Progenitor cell of endocrine pancreas (in vitro differentiated cells): ENCODE data around the gene FHAD1. TPM values are rescaled to one million over a fixed set of nuclear protein-coding genes. Genes with fewer than 3 reads are reported as not detected.
A peak's percentile ranks its signal among the peaks of the same experiment; 100 is the strongest.

Source experiments
- DNase-seq: peaks from one replicate; pipeline ENCODE4 v3.0.0; 2021; ENCODE audit warnings: low spot score; ENCODE audit not compliant: unreplicated experiment
- H3K27ac Mint-ChIP-seq: 2 replicates; pipeline ENCODE4 v1.8.0; 2021; ENCODE audit warnings: mild to moderate bottlenecking, moderate library complexity, mixed read lengths
- H3K27me3 Mint-ChIP-seq: 2 replicates; pipeline ENCODE4 v1.8.0; 2021; ENCODE audit warnings: mixed read lengths
- H3K36me3 Mint-ChIP-seq: 2 replicates; pipeline ENCODE4 v1.8.0; 2022; ENCODE audit warnings: mixed read lengths; ENCODE audit not compliant: insufficient read depth
- H3K4me1 Mint-ChIP-seq: 2 replicates; pipeline ENCODE4 v1.8.0; 2021; ENCODE audit warnings: low read depth, mixed read lengths
- H3K4me3 Mint-ChIP-seq: 2 replicates; pipeline ENCODE4 v1.8.0; 2021; ENCODE audit warnings: low read depth, mild to moderate bottlenecking, moderate library complexity, mixed read lengths
- H3K9me3 Mint-ChIP-seq: 2 replicates; pipeline ENCODE4 v1.8.0; 2021; ENCODE audit warnings: low read depth, mixed read lengths
- CTCF ChIP-seq: fragments of 200-600 bp; sonication (generic); IDR thresholded peaks from one replicate; pipeline ENCODE4 v1.5.0; 2021; ENCODE audit warnings: antibody characterized with exemption, mild to moderate bottlenecking; ENCODE audit not compliant: unreplicated experiment
- total RNA-seq: library from RNA; stranded (reverse); gene quantifications from 2 replicates; pipeline ENCODE4 v1.2.1, GENCODE V29; 2021

The FHAD1 gene
- total RNA-seq, 1 donor from 2014 or later, result 5.0 TPM

- H3K27ac Mint-ChIP-seq, result no peak overlapping the region
- DNase-seq, result peak; percentile 48
- H3K27me3 Mint-ChIP-seq, result peaks cover 5% of the 10 kb centered on the region
- H3K4me3 Mint-ChIP-seq, result no peak overlapping the region
- peak; percentile 99 for TF ChIP-seq CTCF
- H3K4me1 Mint-ChIP-seq, result peaks cover 17% of the 10 kb centered on the region
- H3K36me3 Mint-ChIP-seq, result peaks cover 5% of the 10 kb centered on the region
- H3K9me3 Mint-ChIP-seq, result peaks cover 9% of the 10 kb centered on the region
These were observed 76.4 kb downstream of the FHAD1 start for GRCh38 chr1:15323351-15323988.

- peaks cover 17% of the 10 kb centered on the region for H3K4me1 Mint-ChIP-seq
- no peak overlapping the region for H3K4me3 Mint-ChIP-seq
- DNase-seq, result no peak
These were observed 77.2 kb downstream of the FHAD1 start for GRCh38 chr1:15323989-15324868.

DNA sequence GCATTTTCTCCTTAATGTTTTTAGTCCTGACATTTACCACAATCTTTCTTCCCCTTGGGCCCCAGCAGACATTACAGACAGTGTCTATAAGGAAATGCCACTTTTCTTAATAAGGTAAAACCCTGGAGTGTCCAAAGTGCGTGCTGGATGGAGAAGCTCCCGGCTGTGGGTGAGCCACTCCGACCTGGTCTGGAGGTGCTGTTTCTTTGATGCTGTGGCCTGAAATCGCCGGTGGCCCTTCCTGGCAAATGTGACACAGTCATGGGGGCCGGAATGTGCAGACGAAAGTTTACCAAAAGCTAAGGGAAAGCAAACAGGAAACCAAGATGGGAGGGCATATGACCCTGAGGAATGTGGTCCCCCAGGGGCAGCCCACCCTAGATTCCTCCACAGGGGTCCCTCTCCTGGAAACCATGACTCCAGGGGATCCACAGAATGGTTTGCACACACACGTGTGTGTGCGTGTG is 77.9 kb downstream of the FHAD1 start:
- Mint-ChIP-seq H3K4me1 (peaks cover 17% of the 10 kb centered on the region), H3K9me3 (peaks cover 9% of the 10 kb centered on the region), H3K27ac (no peak overlapping the region), H3K27me3 (peaks cover 5% of the 10 kb centered on the region), H3K36me3 (peaks cover 5% of the 10 kb centered on the region), H3K4me3 (no peak overlapping the region)
- no peak for DNase-seq
- no peak for TF ChIP-seq CTCF

More at GRCh38 chr1:15323989-15324868, 77.2 kb downstream of the FHAD1 start:
- Mint-ChIP-seq H3K36me3 (peaks cover 5% of the 10 kb centered on the region), H3K27me3 (peaks cover 5% of the 10 kb centered on the region), H3K9me3 (peaks cover 9% of the 10 kb centered on the region), H3K27ac (no peak overlapping the region)
- TF ChIP-seq CTCF, result no peak

DNA sequence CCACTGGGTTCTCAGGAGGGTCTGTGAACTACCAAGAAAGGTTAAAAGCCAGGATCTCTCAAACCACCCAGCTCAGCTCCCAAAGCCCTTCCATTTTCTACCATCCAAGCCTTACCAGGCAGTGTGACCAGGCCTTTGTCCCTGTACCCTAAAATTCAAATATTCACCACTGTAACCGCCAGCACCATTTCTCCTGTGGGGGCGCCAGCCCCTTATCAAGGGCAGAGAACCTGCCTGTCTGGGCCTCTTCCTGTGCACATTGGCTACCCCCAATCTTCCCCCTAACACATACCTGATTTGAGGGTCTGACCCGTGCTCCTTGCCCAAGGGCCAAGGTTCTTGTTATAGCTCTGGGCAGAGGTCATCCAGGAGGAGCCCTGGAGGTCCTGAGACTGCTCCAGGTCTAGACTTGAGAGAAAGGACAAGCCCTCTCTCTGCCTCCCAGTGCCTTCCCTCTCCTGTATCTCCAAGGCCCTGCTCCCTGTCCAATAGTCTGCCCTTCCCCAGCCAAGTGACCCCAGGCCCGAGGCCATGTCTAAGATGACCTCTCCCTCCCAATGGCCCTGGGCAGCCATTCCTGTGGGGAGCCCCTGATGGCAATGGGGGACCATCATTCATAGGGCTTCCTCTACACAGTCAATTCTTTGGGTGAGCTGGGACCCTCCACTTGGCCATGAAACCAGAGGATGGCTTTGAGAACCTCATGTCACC is 78.5 kb downstream of the FHAD1 start:
- peaks cover 5% of the 10 kb centered on the region for H3K27me3 Mint-ChIP-seq
- H3K36me3 Mint-ChIP-seq, result no peaks in the 10 kb centered on the region
- DNase-seq, result no peak
- H3K9me3 Mint-ChIP-seq, result peaks cover 3% of the 10 kb centered on the region
- peaks cover 17% of the 10 kb centered on the region for H3K4me1 Mint-ChIP-seq
- no peak for TF ChIP-seq CTCF
- H3K27ac Mint-ChIP-seq, result no peak overlapping the region
- H3K4me3 Mint-ChIP-seq, result no peak overlapping the region
